Hematopoietic multipotent progenitor cell (in vitro differentiated cells): ENCODE data around the gene BOK. TPM values are rescaled to one million over a fixed set of nuclear protein-coding genes. Genes with fewer than 3 reads are reported as not detected.

Experiments used
- DNase-seq, 3 donors: peaks; one replicate each; pipeline ENCODE4 v3.0.0-alpha.2; 2011 to 2015; ENCODE audit warnings: low read depth in 2 of 3, low spot score in 2 of 3
- small RNA-seq: library from RNA; depleted of rRNA; stranded (forward); fragments of <200 nt; gene quantifications from one replicate; pipeline ENCODE3, GENCODE V24; 2012
- total RNA-seq: library from RNA; depleted of rRNA; stranded (reverse); fragments of >200 nt; gene quantifications from one replicate; pipeline ENCODE4 v1.2.3, GENCODE V29; 2012

Gene BOK
- total RNA-seq, 1 donor: under 0.01 TPM

DNA sequence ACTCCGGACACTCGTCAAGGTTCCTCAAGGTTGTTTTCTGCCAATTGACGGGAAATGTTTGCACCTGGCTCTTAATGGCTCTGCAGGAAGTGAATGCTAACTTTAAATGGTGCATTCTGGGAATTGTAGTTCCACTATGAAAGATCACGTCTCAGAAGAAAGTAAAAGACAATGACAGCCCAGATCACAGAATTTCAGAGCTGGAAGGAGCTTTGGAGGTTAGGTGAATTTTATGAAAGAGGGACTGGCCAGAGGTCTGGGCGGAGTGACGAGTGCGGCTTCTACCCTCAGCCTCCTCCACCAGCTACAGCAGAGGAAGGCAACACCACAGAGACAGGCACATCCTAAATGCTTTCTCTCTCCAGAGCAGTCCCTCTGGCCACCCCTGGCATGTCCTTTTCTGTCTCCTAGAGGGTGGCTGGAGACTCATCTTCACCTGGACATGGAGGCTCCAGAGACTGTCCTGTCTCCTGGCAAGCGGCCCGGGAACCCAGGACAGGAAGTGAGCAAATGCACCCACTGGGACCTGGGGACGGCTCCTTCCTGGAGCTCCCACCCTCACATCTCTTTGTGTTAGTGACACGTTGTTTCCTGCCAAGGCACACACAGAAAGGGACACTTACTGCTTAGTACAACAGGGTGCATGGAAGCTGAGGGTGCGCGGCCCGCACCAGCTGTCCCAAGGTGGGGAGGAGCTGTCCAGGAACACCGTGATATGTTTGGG lies 59.0 kb downstream of the BOK start:
- DNase-seq: peak in 2 of 3 donors; percentile 41 to 57

DNA sequence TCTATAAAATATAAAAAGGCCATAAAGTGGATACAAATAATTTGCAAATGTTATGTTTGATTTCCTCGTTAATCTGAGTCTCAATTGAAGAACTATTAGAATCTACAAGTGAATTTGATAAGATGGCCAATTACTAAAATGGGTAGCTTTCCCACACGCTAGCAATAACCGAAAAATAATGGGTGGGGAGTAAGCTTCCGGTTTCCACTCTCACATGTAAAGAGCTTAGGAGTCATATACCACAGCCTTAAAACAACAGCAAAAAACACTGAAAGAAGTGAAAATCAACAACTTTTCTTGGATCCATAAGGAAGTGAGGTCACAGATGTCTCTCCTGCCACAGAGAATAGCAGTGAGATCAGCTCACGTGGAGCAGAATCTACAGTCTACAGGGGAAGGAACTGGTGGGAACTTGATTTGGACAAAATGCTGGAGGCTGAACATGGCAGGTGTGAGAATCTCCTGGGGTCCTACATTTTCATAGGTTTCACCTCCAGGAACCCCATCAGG lies 59.8 kb downstream of the BOK start:
- no peak for DNase-seq

DNA sequence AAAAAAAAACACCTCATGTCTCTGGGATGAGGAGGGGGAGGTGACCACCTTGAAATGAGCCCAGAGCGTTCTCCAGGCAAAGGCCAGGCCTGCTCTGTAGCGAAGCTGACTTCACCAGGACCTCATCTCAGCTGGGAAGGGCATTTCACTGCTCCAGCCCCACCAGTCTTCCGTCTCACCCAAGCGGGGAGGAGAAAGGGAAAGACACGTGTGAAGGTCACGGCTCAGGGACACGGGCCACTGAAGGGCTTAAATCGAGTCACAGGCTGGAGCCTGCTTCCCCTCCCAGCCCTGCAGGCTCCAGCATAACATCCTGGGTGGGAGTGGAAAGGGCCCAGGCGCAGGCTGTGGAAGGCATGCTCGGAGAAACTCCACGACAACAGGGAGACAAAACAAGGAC lies 60.3 kb downstream of the BOK start:
- no peak for DNase-seq

DNA sequence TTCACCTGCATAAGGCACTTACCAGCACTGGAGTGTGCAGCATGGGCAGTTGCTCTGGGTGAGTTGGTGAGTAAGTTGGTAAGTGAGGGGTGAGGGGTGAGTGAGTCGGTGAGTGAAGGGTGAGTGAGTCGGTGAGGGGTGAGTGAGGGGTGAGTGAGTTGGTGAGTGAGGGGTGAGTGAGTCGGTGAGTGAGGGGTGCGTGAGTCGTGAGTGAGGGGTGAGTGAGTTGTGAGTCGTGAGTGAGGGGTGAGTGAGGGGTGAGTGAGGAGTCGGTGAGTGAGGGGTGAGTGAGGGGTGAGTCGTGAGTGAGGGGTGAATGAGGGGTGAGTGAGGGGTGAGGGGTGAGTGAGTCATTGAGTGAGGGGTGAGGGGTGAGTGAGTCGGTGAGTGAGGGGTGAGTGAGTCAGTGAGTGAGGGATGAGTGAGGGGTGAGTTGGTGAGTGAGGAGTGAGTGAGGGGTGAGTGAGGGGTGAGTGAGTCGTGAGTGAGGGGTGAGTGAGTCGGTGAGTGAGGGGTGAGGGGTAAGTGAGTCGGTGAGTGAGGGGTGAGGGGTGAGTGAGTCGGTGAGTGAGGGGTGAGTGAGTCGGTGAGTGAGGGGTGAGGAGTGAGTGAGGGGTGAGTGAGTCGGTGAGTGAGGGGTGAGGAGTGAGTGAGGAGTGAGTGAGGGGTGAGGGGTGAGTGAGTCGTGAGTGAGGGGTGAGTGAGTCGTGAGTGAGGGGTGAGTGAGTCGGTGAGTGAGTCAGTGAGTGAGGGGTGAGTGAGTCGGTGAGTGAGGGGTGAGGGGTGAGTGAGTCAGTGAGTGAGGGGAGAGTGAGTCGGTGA lies 61.3 kb downstream of the BOK start:
- no peak for DNase-seq

DNA sequence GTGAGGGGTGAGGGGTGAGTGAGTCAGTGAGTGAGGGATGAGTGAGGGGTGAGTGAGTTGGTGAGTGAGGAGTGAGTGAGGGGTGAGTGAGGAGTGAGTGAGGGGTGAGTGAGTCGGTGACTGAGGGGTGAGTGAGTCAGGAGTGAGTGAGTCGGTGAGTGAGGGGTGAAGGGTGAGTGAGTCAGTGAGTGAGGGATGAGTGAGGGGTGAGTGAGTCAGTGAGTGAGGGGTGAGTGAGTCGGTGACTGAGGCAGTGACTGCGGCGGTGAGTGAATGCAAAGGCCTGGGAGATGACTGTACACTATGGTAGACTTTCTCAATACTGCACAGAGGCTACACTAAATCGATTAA lies 61.8 kb downstream of the BOK start:
- peak in 1 of 3 donors; percentile 18 for DNase-seq

Small RNA genes lying within 50 kb of the gene (small RNA-seq; reads per million reads assigned to genes)
- 2.1 reads per million, percentile 69 among the genes with 10 or more reads in this experiment for gene RNA5SP122

Other genes with a start within 250 kb of the BOK start
- 198 TPM for gene HDLBP, start 243.1 kb upstream of the BOK start, total RNA-seq
- gene SEPTIN2, start 242.8 kb upstream of the BOK start, total RNA-seq: 138 TPM
- 14.3 TPM for gene FARP2, start 202.5 kb upstream of the BOK start, total RNA-seq
- 171 TPM for gene STK25, start 50.2 kb upstream of the BOK start, total RNA-seq
- 49.8 TPM for gene THAP4, start 78.4 kb downstream of the BOK start, total RNA-seq
- gene ATG4B, start 78.9 kb downstream of the BOK start, total RNA-seq: 93.2 TPM
- 10.0 TPM for gene DTYMK, start 128.1 kb downstream of the BOK start, total RNA-seq
- gene ING5, start 143.3 kb downstream of the BOK start, total RNA-seq: 43.9 TPM
- gene D2HGDH, start 175.9 kb downstream of the BOK start, total RNA-seq: 29.1 TPM
- gene GAL3ST2, start 218.1 kb downstream of the BOK start, total RNA-seq: 3.8 TPM